ENCODE measurements around the gene ANK3. TPM values are rescaled to one million over a fixed set of nuclear protein-coding genes. Genes with fewer than 3 reads are reported as not detected.

ANK3 gene
- total RNA-seq, 2 donors from 2014 or later = 65.0 to 79.5 TPM

- Histone ChIP-seq H3K27me3 (ENCODE audit: control insufficient read depth, insufficient read depth, low read length, poor library complexity, severe bottlenecking) (no peaks in the 10 kb centered on the region), H3K4me1 (ENCODE audit: control insufficient read depth, insufficient read depth, low read length) (no peaks in the 10 kb centered on the region), H3K9ac (ENCODE audit: extremely low read depth, low read length, poor library complexity, severe bottlenecking) (no peak overlapping the region), H3K4me3 (ENCODE audit: low read length) (no peak overlapping the region), H3K27ac (ENCODE audit: low read depth, low read length) (no peak overlapping the region), H3K36me3 (ENCODE audit: control insufficient read depth, insufficient read depth, low read length) (no peaks in the 10 kb centered on the region), H3K9me3 (ENCODE audit: control insufficient read depth, low read length) (peaks cover 7% of the 10 kb centered on the region)
- Mint-ChIP-seq H3K9me3 (peaks cover 12% of the 10 kb centered on the region), H3K36me3 (ENCODE audit: low read depth) (peaks cover 18% of the 10 kb centered on the region), H3K4me1 (peaks cover 4% of the 10 kb centered on the region), H3K27me3 (ENCODE audit: insufficient read depth) (no peaks in the 10 kb centered on the region), H3K27ac (no peak overlapping the region), H3K4me3 (no peak overlapping the region)
- no peak for DNase-seq
- TF ChIP-seq CTCF (conservative IDR thresholded peaks at IDR 0.05) = no peak
Observed at GRCh38 chr10:60148266-60148840, 241.3 kb downstream of the ANK3 start.

GRCh38 chr10:60147576-60148265 is 242.0 kb downstream of the ANK3 start:
- H3K27me3 ChIP-seq (ENCODE audit: control insufficient read depth, insufficient read depth, low read length, poor library complexity, severe bottlenecking) = no peaks in the 10 kb centered on the region
- Mint-ChIP-seq H3K4me3 (no peak overlapping the region), H3K4me1 (peaks cover 4% of the 10 kb centered on the region), H3K36me3 (ENCODE audit: low read depth) (peaks cover 18% of the 10 kb centered on the region), H3K9me3 (peaks cover 12% of the 10 kb centered on the region), H3K27ac (no peak overlapping the region), H3K27me3 (ENCODE audit: insufficient read depth) (no peaks in the 10 kb centered on the region)
- H3K4me1 ChIP-seq (ENCODE audit: control insufficient read depth, insufficient read depth, low read length) = no peaks in the 10 kb centered on the region
- no peaks in the 10 kb centered on the region for H3K36me3 ChIP-seq (ENCODE audit: control insufficient read depth, insufficient read depth, low read length)
- H3K4me3 ChIP-seq (ENCODE audit: low read length) = no peak overlapping the region
- TF ChIP-seq CTCF (conservative IDR thresholded peaks at IDR 0.05) = no peak
- 89% methylated on average over 3 of the region's 3 CpGs; no CpG with 5 or more reads in 1 of the 2 experiments for WGBS, 2 experiments (ENCODE audit: insufficient coverage in 1 of 2, insufficient read length in 1 of 2)
- no peak for DNase-seq
- H3K27ac ChIP-seq (ENCODE audit: low read depth, low read length) = no peak overlapping the region
- no peak overlapping the region for H3K9ac ChIP-seq (ENCODE audit: extremely low read depth, low read length, poor library complexity, severe bottlenecking)
- H3K9me3 ChIP-seq (ENCODE audit: control insufficient read depth, low read length) = peaks cover 7% of the 10 kb centered on the region

GRCh38 chr10:60147025-60147424 is 242.7 kb downstream of the ANK3 start:
- Mint-ChIP-seq H3K4me1 (peaks cover 4% of the 10 kb centered on the region), H3K9me3 (peaks cover 12% of the 10 kb centered on the region), H3K27me3 (ENCODE audit: insufficient read depth) (no peaks in the 10 kb centered on the region), H3K4me3 (no peak overlapping the region), H3K27ac (no peak overlapping the region), H3K36me3 (ENCODE audit: low read depth) (peaks cover 18% of the 10 kb centered on the region)
- Histone ChIP-seq H3K27me3 (ENCODE audit: control insufficient read depth, insufficient read depth, low read length, poor library complexity, severe bottlenecking) (no peaks in the 10 kb centered on the region), H3K9me3 (ENCODE audit: control insufficient read depth, low read length) (peaks cover 7% of the 10 kb centered on the region), H3K4me3 (ENCODE audit: low read length) (no peak overlapping the region), H3K36me3 (ENCODE audit: control insufficient read depth, insufficient read depth, low read length) (no peaks in the 10 kb centered on the region), H3K27ac (ENCODE audit: low read depth, low read length) (no peak overlapping the region), H3K9ac (ENCODE audit: extremely low read depth, low read length, poor library complexity, severe bottlenecking) (no peak overlapping the region), H3K4me1 (ENCODE audit: control insufficient read depth, insufficient read depth, low read length) (no peaks in the 10 kb centered on the region)
- 87 to 100% methylated on average over 1 to 4 of the region's 4 CpGs for WGBS, 2 experiments (ENCODE audit: insufficient coverage in 1 of 2, insufficient read length in 1 of 2)
- DNase-seq = no peak
- TF ChIP-seq CTCF (conservative IDR thresholded peaks at IDR 0.05) = no peak
